Measurements from ENCODE around the gene PEPD. TPM values are rescaled to one million over a fixed set of nuclear protein-coding genes. Genes with fewer than 3 reads are reported as not detected.

Gene PEPD
- total and polyA plus RNA-seq, 2 experiments from 2014 or later, result 141 to 175 TPM

DNA sequence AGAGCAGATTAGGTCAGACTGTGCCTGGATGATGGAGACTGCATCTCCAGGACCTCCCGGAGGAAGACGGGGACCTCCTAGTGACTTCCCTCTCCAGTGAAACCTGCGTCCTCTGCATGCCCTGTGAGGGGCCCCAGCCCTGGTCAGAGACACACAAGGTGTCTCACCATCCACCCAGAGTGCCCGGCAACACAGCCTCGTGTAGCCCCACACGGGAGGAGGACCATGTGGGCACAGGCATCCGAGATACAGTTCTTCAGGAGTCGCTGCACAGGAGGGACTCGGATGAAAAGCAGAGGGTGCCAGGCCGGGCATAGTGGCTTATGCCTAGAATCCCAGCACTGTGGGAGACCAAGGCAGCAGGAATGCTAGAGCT lies 64.8 kb downstream of the PEPD start:
- no peaks in the 10 kb centered on the region for H4K20me1 ChIP-seq (ENCODE audit: insufficient read depth, poor library complexity, severe bottlenecking)
- H3K79me2 ChIP-seq, result no peaks in the 10 kb centered on the region
- H3K36me3 ChIP-seq (replicated peaks; ENCODE audit: insufficient read depth, low read depth), result no peaks in the 10 kb centered on the region
- H3K9me2 ChIP-seq (replicated peaks; ENCODE audit: insufficient read depth), result no peaks in the 10 kb centered on the region
- H3K27me3 ChIP-seq, result no peaks in the 10 kb centered on the region
- no peak for DNase-seq (ENCODE audit: low spot score)
- H3K4me2 ChIP-seq, result no peak overlapping the region
- H3K4me3 ChIP-seq, result no peak overlapping the region
- TF ChIP-seq EZH2phosphoT487 (IDR thresholded peaks at IDR 0.05; ENCODE audit: low read depth, severe bottlenecking, unreplicated experiment) (no peak), EZH2 (IDR thresholded peaks at IDR 0.05; ENCODE audit: borderline replicate concordance) (no peak)
- TF ChIP-seq, protein P1, sequence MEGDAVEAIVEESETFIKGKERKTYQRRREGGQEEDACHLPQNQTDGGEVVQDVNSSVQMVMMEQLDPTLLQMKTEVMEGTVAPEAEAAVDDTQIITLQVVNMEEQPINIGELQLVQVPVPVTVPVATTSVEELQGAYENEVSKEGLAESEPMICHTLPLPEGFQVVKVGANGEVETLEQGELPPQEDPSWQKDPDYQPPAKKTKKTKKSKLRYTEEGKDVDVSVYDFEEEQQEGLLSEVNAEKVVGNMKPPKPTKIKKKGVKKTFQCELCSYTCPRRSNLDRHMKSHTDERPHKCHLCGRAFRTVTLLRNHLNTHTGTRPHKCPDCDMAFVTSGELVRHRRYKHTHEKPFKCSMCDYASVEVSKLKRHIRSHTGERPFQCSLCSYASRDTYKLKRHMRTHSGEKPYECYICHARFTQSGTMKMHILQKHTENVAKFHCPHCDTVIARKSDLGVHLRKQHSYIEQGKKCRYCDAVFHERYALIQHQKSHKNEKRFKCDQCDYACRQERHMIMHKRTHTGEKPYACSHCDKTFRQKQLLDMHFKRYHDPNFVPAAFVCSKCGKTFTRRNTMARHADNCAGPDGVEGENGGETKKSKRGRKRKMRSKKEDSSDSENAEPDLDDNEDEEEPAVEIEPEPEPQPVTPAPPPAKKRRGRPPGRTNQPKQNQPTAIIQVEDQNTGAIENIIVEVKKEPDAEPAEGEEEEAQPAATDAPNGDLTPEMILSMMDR (IDR thresholded peaks at IDR 0.05; ENCODE audit: poor library complexity), result no peak
- no peaks in the 10 kb centered on the region for H3K9me3 ChIP-seq (ENCODE audit: low read depth)
- WGBS (ENCODE audit: low lambda C conversion rate, missing lambda C conversion rate), result 92% methylated on average over 10 of the region's 10 CpGs
- H2AFZ ChIP-seq, result no peak overlapping the region
- no peak overlapping the region for H3K27ac ChIP-seq
- H3K4me1 ChIP-seq (ENCODE audit: insufficient read depth), result no peaks in the 10 kb centered on the region

DNA sequence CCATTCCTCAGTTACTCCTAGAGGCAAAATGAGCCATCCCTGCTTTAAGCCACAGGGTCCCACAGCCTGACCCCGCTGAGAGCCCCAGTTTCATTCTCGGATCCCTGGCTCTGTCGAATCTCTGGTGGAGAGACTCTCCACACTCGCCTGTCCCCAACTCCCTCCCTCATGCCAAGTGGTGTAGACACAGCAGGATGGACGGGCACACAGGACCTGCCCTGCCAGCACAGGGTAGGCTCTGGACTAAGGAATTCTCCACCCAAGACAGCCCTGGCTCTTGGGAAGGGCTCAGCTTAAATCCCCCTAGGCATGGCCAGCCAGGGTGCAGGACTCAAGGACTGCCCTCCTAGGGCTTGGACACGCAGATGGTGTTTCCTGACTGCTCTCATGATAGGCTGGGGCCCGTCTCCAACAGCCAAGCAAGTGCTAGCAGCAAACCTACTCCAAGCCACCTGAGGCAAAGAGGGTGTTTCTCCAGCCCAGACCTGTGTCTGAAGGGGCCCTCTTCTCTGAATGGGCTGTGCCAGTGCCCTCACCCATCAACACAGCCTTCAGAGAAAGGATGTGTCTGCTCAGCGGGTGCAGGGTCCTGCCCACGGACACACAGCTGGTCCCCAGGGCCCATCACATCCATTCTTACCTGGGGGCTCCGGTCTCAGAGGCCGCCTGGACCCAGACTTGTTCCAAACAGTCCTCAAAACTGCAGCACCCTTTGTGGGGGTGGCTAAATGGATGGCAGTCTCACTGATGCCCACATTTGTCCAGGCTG lies 65.3 kb downstream of the PEPD start:
- 91% methylated on average over 11 of the region's 11 CpGs for WGBS (ENCODE audit: low lambda C conversion rate, missing lambda C conversion rate)
- Histone ChIP-seq H4K20me1 (ENCODE audit: insufficient read depth, poor library complexity, severe bottlenecking) (no peaks in the 10 kb centered on the region), H2AFZ (no peak overlapping the region)

DNA sequence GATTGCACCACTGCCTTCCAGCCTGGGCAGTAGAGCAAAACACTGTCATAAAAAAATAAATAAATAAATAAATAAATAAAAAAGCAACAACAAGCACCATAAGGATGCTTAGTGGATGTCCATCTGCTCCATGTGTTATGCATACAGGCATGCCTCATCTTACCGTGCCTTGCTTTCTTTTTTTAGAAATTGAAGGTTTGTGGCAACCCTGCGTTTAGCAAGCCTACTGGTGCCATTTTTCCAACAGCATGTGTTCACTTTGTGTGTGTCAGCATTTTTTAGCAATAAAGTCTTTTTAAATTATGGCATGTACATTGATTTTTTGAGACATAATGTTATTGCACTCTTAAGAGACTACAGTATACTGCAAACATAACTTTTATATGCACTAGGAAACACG lies 68.3 kb downstream of the PEPD start:
- H3K79me2 ChIP-seq, result no peaks in the 10 kb centered on the region
- no peak for TF ChIP-seq EZH2 (IDR thresholded peaks at IDR 0.05; ENCODE audit: borderline replicate concordance)
- TF ChIP-seq EZH2phosphoT487 (IDR thresholded peaks at IDR 0.05; ENCODE audit: low read depth, severe bottlenecking, unreplicated experiment), result no peak
- TF ChIP-seq, protein P1 (IDR thresholded peaks at IDR 0.05; ENCODE audit: poor library complexity), result no peak
- DNase-seq (ENCODE audit: low spot score), result no peak
- no peak overlapping the region for H3K4me2 ChIP-seq
- no peaks in the 10 kb centered on the region for H3K4me1 ChIP-seq (ENCODE audit: insufficient read depth)
- no peak overlapping the region for H2AFZ ChIP-seq
- no peaks in the 10 kb centered on the region for H3K9me3 ChIP-seq (ENCODE audit: low read depth)
- no peaks in the 10 kb centered on the region for H3K9me2 ChIP-seq (replicated peaks; ENCODE audit: insufficient read depth)
- H3K27me3 ChIP-seq, result no peaks in the 10 kb centered on the region
- H3K27ac ChIP-seq, result no peak overlapping the region
- no peaks in the 10 kb centered on the region for H4K20me1 ChIP-seq (ENCODE audit: insufficient read depth, poor library complexity, severe bottlenecking)
- no peak overlapping the region for H3K4me3 ChIP-seq
- WGBS (ENCODE audit: low lambda C conversion rate, missing lambda C conversion rate), result 92% methylated on average over 3 of the region's 3 CpGs
- H3K36me3 ChIP-seq (replicated peaks; ENCODE audit: insufficient read depth, low read depth), result no peaks in the 10 kb centered on the region

More for the DNA sequence above, 65.3 kb downstream of the PEPD start:
- no peaks in the 10 kb centered on the region for H3K27me3 ChIP-seq
- H3K4me2 ChIP-seq, result no peak overlapping the region
- DNase-seq (ENCODE audit: low spot score), result no peak
- TF ChIP-seq, protein P1 (IDR thresholded peaks at IDR 0.05; ENCODE audit: poor library complexity), result no peak
- TF ChIP-seq EZH2 (IDR thresholded peaks at IDR 0.05; ENCODE audit: borderline replicate concordance) (no peak), EZH2phosphoT487 (IDR thresholded peaks at IDR 0.05; ENCODE audit: low read depth, severe bottlenecking, unreplicated experiment) (no peak)
- H3K9me3 ChIP-seq (ENCODE audit: low read depth), result no peaks in the 10 kb centered on the region
- H3K4me3 ChIP-seq, result no peak overlapping the region
- H3K9me2 ChIP-seq (replicated peaks; ENCODE audit: insufficient read depth), result no peaks in the 10 kb centered on the region
- H3K27ac ChIP-seq, result no peak overlapping the region
- H3K4me1 ChIP-seq (ENCODE audit: insufficient read depth), result no peaks in the 10 kb centered on the region
- no peaks in the 10 kb centered on the region for H3K36me3 ChIP-seq (replicated peaks; ENCODE audit: insufficient read depth, low read depth)
- H3K79me2 ChIP-seq, result no peaks in the 10 kb centered on the region

All from hepatocyte (in vitro differentiated cells).